ENCODE results near the gene UBAP1L. TPM values are rescaled to one million over a fixed set of nuclear protein-coding genes. Genes with fewer than 3 reads are reported as not detected.

Gene UBAP1L
- total RNA-seq, 1 experiment from 2014 or later = 3.0 TPM

DNA sequence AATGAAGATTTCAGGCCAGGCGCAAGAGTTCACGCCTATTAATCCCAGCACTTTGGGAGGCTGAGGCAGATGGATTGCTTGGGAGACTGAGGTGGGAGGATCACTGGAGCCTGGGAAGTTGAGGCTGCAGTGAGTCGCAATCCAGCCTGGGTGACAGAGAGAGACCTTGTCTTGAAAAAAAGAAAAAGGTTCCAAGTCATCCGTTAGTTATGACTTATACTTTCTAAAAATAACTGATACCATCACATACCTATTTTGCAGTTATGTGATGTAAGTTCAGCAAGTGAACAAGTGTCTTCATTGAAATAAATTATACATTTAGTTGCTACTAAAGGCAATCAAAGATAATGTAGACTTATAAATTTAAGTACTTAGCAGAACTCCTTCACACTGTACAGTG, 48.0 kb upstream of the UBAP1L start:
- no peak for DNase-seq
- H3K36me3 Mint-ChIP-seq (ENCODE audit: insufficient read depth in 1 of 3, low read depth in 3 of 3) = peaks cover 9 to 21% (median 17%) of the 10 kb centered on the region in 3 experiments; a peak in 6 of 7 replicates

More for the DNA sequence above, 48.0 kb upstream of the UBAP1L start:
- no peak overlapping the region for H3T11ph ChIP-seq (ENCODE audit: low read length)
- no peak overlapping the region for H3K4ac ChIP-seq (ENCODE audit: low read depth, low read length)
- Mint-ChIP-seq H3K9me3 (no peaks in the 10 kb centered on the region), H3K27me3 (ENCODE audit: low read depth) (no peaks in the 10 kb centered on the region), H3K4me3 (no peak overlapping the region), H3K27ac (no peak overlapping the region), H3K4me1 (no peaks in the 10 kb centered on the region)
- no peaks in the 10 kb centered on the region for H3K79me1 ChIP-seq (ENCODE audit: insufficient read depth, low read depth, low read length, poor library complexity, severe bottlenecking)
- H4K8ac ChIP-seq (replicated peaks; ENCODE audit: insufficient read length, low read depth, low read length) = no peak overlapping the region
- H2BK120ac ChIP-seq (ENCODE audit: low read depth, low read length, poor library complexity, severe bottlenecking) = no peak overlapping the region
- no peak overlapping the region for H2BK15ac ChIP-seq (ENCODE audit: low read depth, low read length)
- no peaks in the 10 kb centered on the region for H4K20me1 ChIP-seq (ENCODE audit: control insufficient read depth, insufficient read depth, insufficient read length)
- H3K4me2 ChIP-seq (ENCODE audit: insufficient read depth, insufficient read length, low read length) = no peak overlapping the region
- no peaks in the 10 kb centered on the region for H3K4me1 ChIP-seq (ENCODE audit: insufficient read depth, low read length)
- no peaks in the 10 kb centered on the region for H3K79me2 ChIP-seq (ENCODE audit: insufficient read depth, low read length)
- H3K9me3 ChIP-seq (ENCODE audit: control insufficient read depth, low read depth, low read length) = no peaks in the 10 kb centered on the region
- H2BK20ac ChIP-seq (ENCODE audit: low read depth, low read length, poor library complexity, severe bottlenecking) = no peak overlapping the region
- H3K23me2 ChIP-seq (ENCODE audit: insufficient read length, low read depth, low read length, poor library complexity, severe bottlenecking) = no peaks in the 10 kb centered on the region
- no peak overlapping the region for H2AK5ac ChIP-seq (ENCODE audit: insufficient read length, low read length)
- WGBS (ENCODE audit: extremely low coverage, insufficient read length, low lambda C conversion rate) = no CpG with 5 or more reads among the region's 4 CpGs
- no peak overlapping the region for H4K91ac ChIP-seq (ENCODE audit: insufficient read length, low read depth, low read length)
- H3K9ac ChIP-seq (ENCODE audit: extremely low read depth, insufficient read length, low read length) = no peak overlapping the region
- no peak overlapping the region for H3K56ac ChIP-seq (ENCODE audit: insufficient read length, low read depth, low read length)
- H2AFZ ChIP-seq (ENCODE audit: low read length) = no peak overlapping the region
- no peak overlapping the region for H3K14ac ChIP-seq (ENCODE audit: insufficient read depth, low read length)
- TF ChIP-seq, protein P1, sequence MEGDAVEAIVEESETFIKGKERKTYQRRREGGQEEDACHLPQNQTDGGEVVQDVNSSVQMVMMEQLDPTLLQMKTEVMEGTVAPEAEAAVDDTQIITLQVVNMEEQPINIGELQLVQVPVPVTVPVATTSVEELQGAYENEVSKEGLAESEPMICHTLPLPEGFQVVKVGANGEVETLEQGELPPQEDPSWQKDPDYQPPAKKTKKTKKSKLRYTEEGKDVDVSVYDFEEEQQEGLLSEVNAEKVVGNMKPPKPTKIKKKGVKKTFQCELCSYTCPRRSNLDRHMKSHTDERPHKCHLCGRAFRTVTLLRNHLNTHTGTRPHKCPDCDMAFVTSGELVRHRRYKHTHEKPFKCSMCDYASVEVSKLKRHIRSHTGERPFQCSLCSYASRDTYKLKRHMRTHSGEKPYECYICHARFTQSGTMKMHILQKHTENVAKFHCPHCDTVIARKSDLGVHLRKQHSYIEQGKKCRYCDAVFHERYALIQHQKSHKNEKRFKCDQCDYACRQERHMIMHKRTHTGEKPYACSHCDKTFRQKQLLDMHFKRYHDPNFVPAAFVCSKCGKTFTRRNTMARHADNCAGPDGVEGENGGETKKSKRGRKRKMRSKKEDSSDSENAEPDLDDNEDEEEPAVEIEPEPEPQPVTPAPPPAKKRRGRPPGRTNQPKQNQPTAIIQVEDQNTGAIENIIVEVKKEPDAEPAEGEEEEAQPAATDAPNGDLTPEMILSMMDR (conservative IDR thresholded peaks at IDR 0.05) = no peak
- no peak overlapping the region for H2BK12ac ChIP-seq (ENCODE audit: insufficient read length, low read depth, low read length)
- no peak overlapping the region for H2BK5ac ChIP-seq (ENCODE audit: insufficient read length, low read length)
- no peaks in the 10 kb centered on the region for H3K27me3 ChIP-seq (ENCODE audit: insufficient read depth, low read length)
- H4K5ac ChIP-seq (ENCODE audit: insufficient read length, low read depth, low read length) = no peak overlapping the region
- no peak overlapping the region for H3K18ac ChIP-seq (ENCODE audit: insufficient read length, low read depth, low read length)
- no peak overlapping the region for H3K23ac ChIP-seq (ENCODE audit: insufficient read length, low read depth, low read length)
- H3K27ac ChIP-seq (ENCODE audit: insufficient read length, low read depth, low read length) = no peak overlapping the region

All from H9 (cell line).